ENCODE data around the gene OSTN. TPM values are rescaled to one million over a fixed set of nuclear protein-coding genes. Genes with fewer than 3 reads are reported as not detected.

Gene OSTN, protein sequence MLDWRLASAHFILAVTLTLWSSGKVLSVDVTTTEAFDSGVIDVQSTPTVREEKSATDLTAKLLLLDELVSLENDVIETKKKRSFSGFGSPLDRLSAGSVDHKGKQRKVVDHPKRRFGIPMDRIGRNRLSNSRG
- total RNA-seq, result not detected

DNA sequence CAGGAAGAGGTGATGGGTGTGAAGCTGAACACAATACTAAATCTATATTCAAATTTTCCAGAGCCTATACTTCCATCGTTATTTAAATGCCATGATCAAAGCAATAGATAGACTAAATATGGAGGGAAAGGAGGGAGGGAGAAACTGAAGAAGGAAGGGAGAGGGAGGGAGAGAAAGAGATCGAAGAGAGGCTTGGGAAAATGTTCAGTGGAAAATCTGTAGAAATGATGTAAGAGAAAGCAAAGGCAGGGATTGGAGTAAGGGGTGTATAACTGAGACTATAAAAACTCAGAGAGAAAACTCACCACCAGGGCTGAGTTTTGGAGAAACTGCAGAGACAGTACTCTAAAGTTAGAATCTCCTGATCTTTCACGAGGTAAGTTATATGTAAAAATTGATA is at the start of gene OSTN:
TSS of gene OSTN (plus strand) at position 310 of the 400 bp plus-strand sequence. CDS start 13,292 bp downstream, outside the sequence.
- Histone ChIP-seq H3K9me3 (no peaks in the 10 kb centered on the region), H3K27ac (no peak within 1 kb of the TSS), H3K27me3 (no peaks in the 10 kb centered on the region), H3K4me3 (no peak within 1 kb of the TSS), H3K36me3 (no peaks in the 10 kb centered on the region), H3K4me1 (no peaks in the 10 kb centered on the region)
- intact Hi-C loops (cut with DNase I), result no loop called here
- TF ChIP-seq POLR2A (IDR thresholded peaks at IDR 0.05), result no peak
- TF ChIP-seq, protein P1, sequence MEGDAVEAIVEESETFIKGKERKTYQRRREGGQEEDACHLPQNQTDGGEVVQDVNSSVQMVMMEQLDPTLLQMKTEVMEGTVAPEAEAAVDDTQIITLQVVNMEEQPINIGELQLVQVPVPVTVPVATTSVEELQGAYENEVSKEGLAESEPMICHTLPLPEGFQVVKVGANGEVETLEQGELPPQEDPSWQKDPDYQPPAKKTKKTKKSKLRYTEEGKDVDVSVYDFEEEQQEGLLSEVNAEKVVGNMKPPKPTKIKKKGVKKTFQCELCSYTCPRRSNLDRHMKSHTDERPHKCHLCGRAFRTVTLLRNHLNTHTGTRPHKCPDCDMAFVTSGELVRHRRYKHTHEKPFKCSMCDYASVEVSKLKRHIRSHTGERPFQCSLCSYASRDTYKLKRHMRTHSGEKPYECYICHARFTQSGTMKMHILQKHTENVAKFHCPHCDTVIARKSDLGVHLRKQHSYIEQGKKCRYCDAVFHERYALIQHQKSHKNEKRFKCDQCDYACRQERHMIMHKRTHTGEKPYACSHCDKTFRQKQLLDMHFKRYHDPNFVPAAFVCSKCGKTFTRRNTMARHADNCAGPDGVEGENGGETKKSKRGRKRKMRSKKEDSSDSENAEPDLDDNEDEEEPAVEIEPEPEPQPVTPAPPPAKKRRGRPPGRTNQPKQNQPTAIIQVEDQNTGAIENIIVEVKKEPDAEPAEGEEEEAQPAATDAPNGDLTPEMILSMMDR (IDR thresholded peaks at IDR 0.05), result no peak
- WGBS, 2 donors, result 69 to 79% methylated on average over 3 of the region's 3 CpGs
- no peak for DNase-seq

DNA sequence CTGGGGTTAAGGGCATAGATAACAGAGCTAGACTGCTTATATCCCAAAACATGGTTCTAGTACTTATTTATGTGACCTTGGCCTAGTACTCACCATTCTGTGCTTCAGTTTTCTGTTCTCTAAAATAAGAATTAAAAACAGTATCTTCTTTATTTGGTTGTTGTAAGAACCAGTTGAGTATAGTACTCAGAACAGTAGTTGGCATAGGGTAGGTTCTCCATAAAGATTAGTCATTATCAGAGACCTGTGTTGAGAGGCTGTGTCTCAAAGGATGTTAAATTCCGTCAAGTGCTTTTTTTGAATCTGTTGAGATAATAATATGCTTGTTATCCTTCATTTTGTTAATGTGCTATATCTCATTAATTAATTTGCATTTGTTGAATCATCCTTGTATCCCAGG is 47.4 kb upstream of the OSTN start:
- no peaks in the 10 kb centered on the region for H3K36me3 ChIP-seq
- intact Hi-C loops (cut with DNase I), result no loop called here
- no peak for TF ChIP-seq POLR2A (IDR thresholded peaks at IDR 0.05)
- TF ChIP-seq, protein P1 (IDR thresholded peaks at IDR 0.05), result no peak
- H3K4me3 ChIP-seq, result no peak overlapping the region
- no peak overlapping the region for H3K27ac ChIP-seq
- WGBS, 2 donors, result 78 to 95% methylated on average over 1 of the region's 1 CpG
- no peaks in the 10 kb centered on the region for H3K27me3 ChIP-seq
- no peaks in the 10 kb centered on the region for H3K4me1 ChIP-seq
- no peak for DNase-seq
- H3K9me3 ChIP-seq, result peaks cover 0 to 9% (median 4%) of the 10 kb centered on the region in 3 donors

DNA sequence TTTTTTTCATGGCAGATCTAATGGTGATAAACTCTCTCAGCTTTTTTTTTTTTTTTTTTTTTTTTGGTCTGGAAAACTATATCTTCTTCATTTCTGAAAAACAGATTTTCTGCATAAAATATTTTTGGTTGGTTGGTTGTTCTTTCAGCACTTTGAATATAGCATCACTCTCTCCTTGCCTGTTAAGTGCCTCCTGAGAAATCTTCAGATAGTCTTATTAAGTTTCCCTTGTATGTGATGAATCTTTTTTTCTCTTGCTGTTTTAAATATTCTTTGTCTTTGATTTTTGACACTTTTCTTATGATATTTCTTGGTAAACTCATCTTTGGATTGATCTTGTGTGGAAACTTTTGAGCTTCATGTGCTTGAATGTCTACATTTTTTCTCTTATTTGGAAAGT is 44.2 kb upstream of the OSTN start:
- H3K4me3 ChIP-seq, result no peak overlapping the region
- peaks cover 0 to 9% (median 4%) of the 10 kb centered on the region in 3 donors for H3K9me3 ChIP-seq
- no peak for TF ChIP-seq POLR2A (IDR thresholded peaks at IDR 0.05)
- TF ChIP-seq, protein P1 (IDR thresholded peaks at IDR 0.05), result no peak
- H3K36me3 ChIP-seq, result no peaks in the 10 kb centered on the region
- intact Hi-C loops (cut with DNase I), result no loop called here
- H3K27me3 ChIP-seq, result no peaks in the 10 kb centered on the region
- no peaks in the 10 kb centered on the region for H3K4me1 ChIP-seq
- no peak overlapping the region for H3K27ac ChIP-seq
- DNase-seq, result no peak

DNA sequence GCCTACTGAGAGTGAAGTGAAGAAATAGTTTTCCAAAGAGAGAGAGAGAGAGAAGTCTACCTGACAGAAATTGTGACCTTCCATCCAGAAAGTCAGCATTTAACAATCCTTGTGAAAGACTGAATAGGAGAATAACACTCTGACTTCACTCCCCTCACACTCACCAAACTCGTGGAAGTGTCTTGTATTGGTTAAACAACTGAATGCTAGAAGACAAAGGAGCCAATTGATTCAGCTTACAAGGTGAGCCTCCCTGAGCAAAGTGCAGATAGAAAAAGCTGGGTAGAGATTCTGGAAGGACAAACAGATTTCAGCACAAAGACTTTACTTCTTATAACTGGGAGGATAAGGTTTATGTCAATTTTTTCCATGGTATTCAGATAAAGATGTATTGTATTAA is 40.8 kb upstream of the OSTN start:
- Histone ChIP-seq H3K4me3 (no peak overlapping the region), H3K27ac (no peak overlapping the region), H3K27me3 (no peaks in the 10 kb centered on the region), H3K9me3 (peaks cover 0 to 9% (median 4%) of the 10 kb centered on the region in 3 donors), H3K36me3 (no peaks in the 10 kb centered on the region), H3K4me1 (no peaks in the 10 kb centered on the region)
- TF ChIP-seq, protein P1 (IDR thresholded peaks at IDR 0.05), result no peak
- TF ChIP-seq POLR2A (IDR thresholded peaks at IDR 0.05), result no peak
- intact Hi-C loops (cut with DNase I), result no loop called here
- DNase-seq, result no peak
- WGBS, 2 donors, result 33 to 44% methylated on average over 1 of the region's 1 CpG

DNA sequence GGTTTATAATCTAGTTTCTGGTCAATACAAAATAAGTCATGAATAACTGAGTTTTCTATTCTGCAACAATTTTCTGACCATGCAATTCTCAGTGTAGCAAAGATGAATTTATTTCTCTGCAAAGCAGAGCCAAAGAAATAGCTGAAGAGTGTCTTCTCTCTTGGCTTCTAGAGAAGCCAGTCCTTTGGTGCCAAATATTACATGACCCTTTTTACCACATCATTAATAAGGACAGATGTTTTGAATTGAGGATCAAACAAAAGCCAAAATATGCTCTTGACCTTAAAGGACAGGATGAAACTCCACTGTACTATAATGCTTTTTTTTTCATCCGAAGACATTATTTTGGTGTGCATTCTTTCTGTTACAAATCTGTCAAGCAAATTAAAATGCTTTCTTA is 40.2 kb upstream of the OSTN start:
- no peaks in the 10 kb centered on the region for H3K27me3 ChIP-seq
- no peak overlapping the region for H3K27ac ChIP-seq
- 64 to 74% methylated on average over 1 of the region's 1 CpG for WGBS, 2 donors
- TF ChIP-seq POLR2A (IDR thresholded peaks at IDR 0.05), result no peak
- TF ChIP-seq, protein P1 (IDR thresholded peaks at IDR 0.05), result no peak
- no peak for DNase-seq
- no peaks in the 10 kb centered on the region for H3K4me1 ChIP-seq
- H3K9me3 ChIP-seq, result peaks cover 0 to 9% (median 4%) of the 10 kb centered on the region in 3 donors
- intact Hi-C loops (cut with DNase I), result no loop called here
- H3K36me3 ChIP-seq, result no peaks in the 10 kb centered on the region
- no peak overlapping the region for H3K4me3 ChIP-seq
